Neural cell (in vitro differentiated cells): ENCODE measurements around the gene RAD51C. TPM values are rescaled to one million over a fixed set of nuclear protein-coding genes. Genes with fewer than 3 reads are reported as not detected.
"Not testable (repeated sequence)": the region's sequence is repeated elsewhere in the genome, so short reads cannot be mapped to it uniquely, and the experiment has no call there.

Source experiments
- H2AFZ ChIP-seq: fragments of 200-600, 300-800 bp; sonication (generic), shearing (Covaris generic); 2 replicates; pipeline ENCODE4 v1.6.0; 2014; ENCODE audit warnings: low read depth, mild to moderate bottlenecking, antibody characterized with exemption, low read length, moderate library complexity
- H3F3A ChIP-seq: fragments of 200-600 bp; shearing (Covaris generic); 2 replicates; pipeline ENCODE4 v1.6.1; 2016; ENCODE audit warnings: mild to moderate bottlenecking, moderate library complexity, mixed read lengths, antibody characterized with exemption, low read length; ENCODE audit not compliant: insufficient read depth, poor library complexity, severe bottlenecking
- H3K27ac ChIP-seq: fragments of 200-600, 300-800 bp; sonication (generic), shearing (Covaris generic); 2 replicates; pipeline ENCODE4 v1.5.1; 2014; ENCODE audit warnings: mild to moderate bottlenecking, low read length, moderate library complexity
- H3K27me3 ChIP-seq: fragments of 300-800, 200-600 bp; sonication (generic), shearing (Covaris generic); 2 replicates; pipeline ENCODE4 v1.6.0; 2014; ENCODE audit warnings: mild to moderate bottlenecking, low read depth, low read length, moderate library complexity; ENCODE audit not compliant: insufficient read depth
- H3K36me3 ChIP-seq: fragments of 300-800, 200-600 bp; sonication (generic), shearing (Covaris generic); 2 replicates; pipeline ENCODE4 v1.5.1; 2014; ENCODE audit warnings: mild to moderate bottlenecking, antibody characterized with exemption, low read length, moderate library complexity; ENCODE audit not compliant: insufficient read depth
- H3K4me2 ChIP-seq: fragments of 300-800, 200-600 bp; sonication (generic), shearing (Covaris generic); 2 replicates; pipeline ENCODE4 v1.6.0; 2014; ENCODE audit warnings: mild to moderate bottlenecking, low read length
- H3K4me3 ChIP-seq: fragments of 300-800, 200-600 bp; sonication (generic), shearing (Covaris generic); 2 replicates; pipeline ENCODE4 v1.5.1; 2014; ENCODE audit warnings: mild to moderate bottlenecking, low read length, moderate library complexity
- H3K79me2 ChIP-seq: fragments of 200-600 bp; shearing (Covaris generic); replicated peaks from 2 replicates; pipeline ENCODE4 v1.6.0; 2014; ENCODE audit warnings: mild to moderate bottlenecking, low read length, moderate library complexity; ENCODE audit not compliant: insufficient read depth
- H3K9ac ChIP-seq: fragments of 300-800, 200-600 bp; sonication (generic), shearing (Covaris generic); 2 replicates; pipeline ENCODE4 v1.6.1; 2016; ENCODE audit warnings: mild to moderate bottlenecking, low read length, mixed read lengths
- H3K9me2 ChIP-seq: fragments of 200-600 bp; shearing (Covaris generic); 2 replicates; pipeline ENCODE4 v1.6.1; 2016; ENCODE audit warnings: mild to moderate bottlenecking, low read length, mixed read lengths; ENCODE audit not compliant: insufficient read depth
- H3K9me3 ChIP-seq: fragments of 200-600, 300-800 bp; sonication (generic), shearing (Covaris generic); 2 replicates; pipeline ENCODE4 v1.6.1; 2016; ENCODE audit warnings: mild to moderate bottlenecking, mixed run types, low read length, moderate library complexity, mixed read lengths
- H4K20me1 ChIP-seq: fragments of 200-600 bp; shearing (Covaris generic); 2 replicates; pipeline ENCODE4 v1.6.1; 2016; ENCODE audit warnings: mild to moderate bottlenecking, mixed run types; ENCODE audit not compliant: insufficient read depth
- CTCF ChIP-seq: fragments of 450-650 bp; IDR thresholded peaks from 2 replicates; pipeline ENCODE4 v1.5.1; 2014; ENCODE audit warnings: antibody characterized with exemption, mild to moderate bottlenecking, moderate library complexity; ENCODE audit not compliant: poor library complexity, severe bottlenecking
- EP300 ChIP-seq: fragments of 450-650 bp; conservative IDR thresholded peaks from 2 replicates; pipeline ENCODE4 v1.6.1; 2014; ENCODE audit warnings: antibody characterized with exemption, mild to moderate bottlenecking, moderate library complexity; ENCODE audit not compliant: poor library complexity, severe bottlenecking
- EZH2 ChIP-seq: fragments of 200-600, 300-800 bp; shearing (Covaris generic), sonication (generic); IDR thresholded peaks from 2 replicates; pipeline ENCODE4 v1.6.1; 2014; ENCODE audit warnings: antibody characterized with exemption, low read length, borderline replicate concordance, mild to moderate bottlenecking; ENCODE audit not compliant: insufficient read depth, poor library complexity, severe bottlenecking
- MXI1 ChIP-seq: fragments of 450-650 bp; conservative IDR thresholded peaks from 2 replicates; pipeline ENCODE4 v1.6.1; 2014; ENCODE audit warnings: antibody characterized with exemption, mild to moderate bottlenecking; ENCODE audit not compliant: poor library complexity, severe bottlenecking
- POLR2AphosphoS5 ChIP-seq: IDR thresholded peaks from 2 replicates; pipeline ENCODE4 v1.6.1; 2012
- RAD21 ChIP-seq: fragments of 450-650 bp; conservative IDR thresholded peaks from 2 replicates; pipeline ENCODE4 v1.6.1; 2014; ENCODE audit warnings: antibody characterized with exemption, mild to moderate bottlenecking, moderate library complexity
- REST ChIP-seq: IDR thresholded peaks from 2 replicates; pipeline ENCODE4 v1.6.1; 2012; ENCODE audit warnings: borderline replicate concordance
- SMC3 ChIP-seq: fragments of 450-650 bp; conservative IDR thresholded peaks from 2 replicates; pipeline ENCODE4 v1.6.1; 2014; ENCODE audit warnings: antibody characterized with exemption, mild to moderate bottlenecking, moderate library complexity; ENCODE audit not compliant: poor library complexity
- TAF1 ChIP-seq: IDR thresholded peaks from 2 replicates; pipeline ENCODE4 v1.6.1; 2012; ENCODE audit warnings: low read depth
- polyA plus RNA-seq: library from polyadenylated mRNA; depleted of rRNA; stranded (reverse); fragments of >200 nt; gene quantifications from 2 replicates; pipeline ENCODE4 v1.2.3, GENCODE V29; 2014

The RAD51C gene
- polyA plus RNA-seq, 1 donor from 2014 or later = 25.1 TPM

- Histone ChIP-seq H3K4me3 (no peak overlapping the region), H3K9me3 (no peaks in the 10 kb centered on the region), H3K9ac (no peak overlapping the region), H3K4me2 (no peak overlapping the region), H3K27ac (no peak overlapping the region), H3K27me3 (no peaks in the 10 kb centered on the region), H2AFZ (no peak overlapping the region), H3K79me2 (no peaks in the 10 kb centered on the region), H3F3A (no peaks in the 10 kb centered on the region), H4K20me1 (no peaks in the 10 kb centered on the region), H3K36me3 (no peaks in the 10 kb centered on the region), H3K9me2 (no peaks in the 10 kb centered on the region)
- TF ChIP-seq EZH2 (no peak), POLR2AphosphoS5 (no peak), CTCF (no peak), TAF1 (no peak), RAD21 (no peak), SMC3 (no peak), EP300 (no peak), MXI1 (no peak), REST (no peak)
These were observed 12.4 kb upstream of the RAD51C start for GRCh38 chr17:58680038-58680369.

GRCh38 chr17:58684003-58684402, 8.4 kb upstream of the RAD51C start:
- no peak overlapping the region for H3K4me3 ChIP-seq
- no peaks in the 10 kb centered on the region for H3K79me2 ChIP-seq
- no peaks in the 10 kb centered on the region for H3K9me2 ChIP-seq
- no peaks in the 10 kb centered on the region for H3K36me3 ChIP-seq
- H3K4me2 ChIP-seq = no peak overlapping the region
- H3K27me3 ChIP-seq = no peaks in the 10 kb centered on the region
- H4K20me1 ChIP-seq = no peaks in the 10 kb centered on the region
- no peak overlapping the region for H3K27ac ChIP-seq
- no peaks in the 10 kb centered on the region for H3F3A ChIP-seq
- no peaks in the 10 kb centered on the region for H3K9me3 ChIP-seq
- no peak overlapping the region for H2AFZ ChIP-seq
- no peak overlapping the region for H3K9ac ChIP-seq
- TF ChIP-seq TAF1 (no peak), SMC3 (no peak), CTCF (no peak), EP300 (no peak), MXI1 (no peak), REST (no peak), RAD21 (no peak), POLR2AphosphoS5 (no peak), EZH2 (no peak)

GRCh38 chr17:58684462-58684861, 7.9 kb upstream of the RAD51C start:
- H3K9me3 ChIP-seq, H3K9me2 ChIP-seq, H3K36me3 ChIP-seq, H2AFZ ChIP-seq, H3K4me2 ChIP-seq, H3K4me3 ChIP-seq, H3K27me3 ChIP-seq, H3F3A ChIP-seq, H3K27ac ChIP-seq, H4K20me1 ChIP-seq, H3K79me2 ChIP-seq, H3K9ac ChIP-seq: not testable (repeated sequence)
